Endothelial cell of umbilical vein (primary cell): ENCODE data around the gene SMARCD1. TPM values are rescaled to one million over a fixed set of nuclear protein-coding genes. Genes with fewer than 3 reads are reported as not detected.

Experiments
- BruUV-seq: library from RNA; stranded (reverse); fragments of 400-500 nt; replicated peaks from 2 replicates; lab custom pipeline; 2021; lab: Mats Ljungman, UMichigan
- CTCF ChIA-PET: fragments of 300-600, 350-600 bp; sonication (Branson Sonifier 250); formaldehyde crosslinking; loops from one replicate; lab custom pipeline; 2021; ENCODE audit warnings: antibody characterized with exemption, inconsistent platforms; lab: Charles Lee
- POLR2A ChIA-PET: fragments of 300-600, 350-600 bp; sonication (Branson Sonifier 250); formaldehyde crosslinking; loops from one replicate; lab custom pipeline; 2021; ENCODE audit warnings: antibody characterized with exemption, inconsistent platforms; lab: Charles Lee
- DNase-seq: peaks from one replicate; pipeline ENCODE4 v3.0.0-alpha.2; 2011; ENCODE audit warnings: low read depth, low spot score
- FAIRE-seq: peaks from 2 replicates; lab custom pipeline; 2011; peaks lifted over from hg19 to GRCh38; lab: Jason Lieb, UNC
- H2AFZ ChIP-seq: 2 replicates; pipeline ENCODE4 v1.6.0; 2012; ENCODE audit warnings: low read depth, low read length, control low read depth, inconsistent platforms
- H3K27ac ChIP-seq: 2 replicates; pipeline ENCODE4 v1.5.1; 2011; ENCODE audit warnings: low read depth, mild to moderate bottlenecking, control low read depth, low read length, moderate library complexity; ENCODE audit not compliant: insufficient read depth
- H3K27me3 ChIP-seq, 2 experiments: 2 replicates each; pipeline versions ENCODE4 v1.6.0 to v1.6.1; 2011; ENCODE audit warnings: low read length in 2 of 2, mixed read lengths in 1 of 2; ENCODE audit not compliant: control insufficient read depth in 2 of 2, insufficient read depth in 2 of 2
- H3K36me3 ChIP-seq, 2 experiments: 2 replicates in 1 of 2; 3 replicates in 1 of 2; pipeline ENCODE4 v1.5.1; 2011; ENCODE audit warnings: low read length in 2 of 2, mild to moderate bottlenecking in 1 of 2, moderate library complexity in 1 of 2; ENCODE audit not compliant: control insufficient read depth in 2 of 2, insufficient read depth in 2 of 2; ENCODE audit errors: extremely low read depth in 1 of 2
- H3K4me1 ChIP-seq: 3 replicates; pipeline ENCODE4 v1.5.1; 2011; ENCODE audit warnings: mild to moderate bottlenecking, low read length; ENCODE audit not compliant: control insufficient read depth, insufficient read depth; ENCODE audit errors: extremely low read depth
- H3K4me2 ChIP-seq: 2 replicates; pipeline ENCODE4 v1.6.1; 2011; ENCODE audit warnings: low read length, control low read depth, mixed read lengths; ENCODE audit not compliant: insufficient read depth
- H3K4me3 ChIP-seq, 3 experiments: fragments of 200-600 bp in 1 of 3; sonication (generic), shearing (Covaris generic) in 1 of 3; replicated peaks in 1 of 3; 2 replicates each; pipeline ENCODE4 v1.5.1; 2011 to 2016; ENCODE audit warnings: control low read depth in 3 of 3, low read length in 3 of 3, mild to moderate bottlenecking in 2 of 3, inconsistent platforms in 1 of 3, low read depth in 1 of 3, moderate library complexity in 1 of 3; ENCODE audit not compliant: insufficient read depth in 1 of 3
- H3K79me2 ChIP-seq: 2 replicates; pipeline ENCODE4 v1.6.0; 2012; ENCODE audit warnings: low read length, inconsistent platforms; ENCODE audit not compliant: control insufficient read depth, insufficient read depth
- H3K9ac ChIP-seq: replicated peaks from 2 replicates; pipeline ENCODE3; 2011; ENCODE audit warnings: low read length, control low read depth; ENCODE audit not compliant: insufficient read depth; ENCODE audit errors: extremely low read depth
- H3K9me1 ChIP-seq: replicated peaks from 3 replicates; pipeline ENCODE4 v1.6.0; 2011; ENCODE audit warnings: mild to moderate bottlenecking, low read length; ENCODE audit not compliant: control insufficient read depth, insufficient read depth; ENCODE audit errors: extremely low read depth
- H3K9me3 ChIP-seq: replicated peaks from 2 replicates; pipeline ENCODE4 v1.5.1; 2012; ENCODE audit warnings: low read length, inconsistent platforms; ENCODE audit not compliant: control insufficient read depth, insufficient read depth
- H4K20me1 ChIP-seq: replicated peaks from 2 replicates; pipeline ENCODE3; 2011; ENCODE audit warnings: mild to moderate bottlenecking, low read length; ENCODE audit not compliant: control insufficient read depth, insufficient read depth; ENCODE audit errors: extremely low read depth
- CTCF ChIP-seq, 2 donors: IDR thresholded peaks; 1 replicate in 1 of 2; 2 replicates in 1 of 2; pipeline ENCODE4 v1.5.1; 2011; ENCODE audit warnings: low read length in 2 of 2, mild to moderate bottlenecking in 2 of 2, moderate library complexity in 2 of 2, control low read depth in 1 of 2, inconsistent platforms in 1 of 2, low read depth in 1 of 2; ENCODE audit not compliant: insufficient read depth in 1 of 2; ENCODE audit errors: extremely low read depth in 1 of 2
- EZH2 ChIP-seq: IDR thresholded peaks from 2 replicates; pipeline ENCODE4 v1.6.1; 2012; ENCODE audit warnings: borderline replicate concordance, low read depth, mild to moderate bottlenecking, moderate library complexity, low read length, inconsistent platforms; ENCODE audit not compliant: severe bottlenecking
- FOS ChIP-seq: IDR thresholded peaks from 2 replicates; pipeline ENCODE4 v1.6.1; 2011; ENCODE audit warnings: mild to moderate bottlenecking, low read length, moderate library complexity, borderline replicate concordance; ENCODE audit not compliant: insufficient read depth
- GATA2 ChIP-seq: IDR thresholded peaks from 2 replicates; pipeline ENCODE4 v1.7.0; 2011; ENCODE audit warnings: low read depth, mild to moderate bottlenecking, moderate library complexity, mixed read lengths, low read length; ENCODE audit not compliant: insufficient read length, insufficient read depth
- JUN ChIP-seq: IDR thresholded peaks from 2 replicates; pipeline ENCODE4 v1.6.1; 2011; ENCODE audit warnings: borderline replicate concordance, low read depth; ENCODE audit not compliant: insufficient read length, insufficient read depth
- MYC ChIP-seq: IDR thresholded peaks from one replicate; pipeline ENCODE4 v1.6.1; 2011; ENCODE audit warnings: mild to moderate bottlenecking, low read depth, low read length
- POLR2A ChIP-seq: IDR thresholded peaks from 2 replicates; pipeline ENCODE4 v1.6.1; 2012; ENCODE audit warnings: low read depth, mild to moderate bottlenecking, control low read depth, low read length
- POLR2AphosphoS5 ChIP-seq: IDR thresholded peaks from 2 replicates; pipeline ENCODE4 v1.6.1; 2012; ENCODE audit warnings: low read depth, mild to moderate bottlenecking, control low read depth, low read length, moderate library complexity; ENCODE audit not compliant: insufficient read depth
- dilution Hi-C: fragments of 300-500 bp; cut with MboI; formaldehyde crosslinking; loops from one replicate; pipeline ENCODE4 v1.15.0; 2019; ENCODE audit warnings: low sequenced_read_pairs; ENCODE audit not compliant: extremely low pct_ligation_motif_present
- intact Hi-C: fragments of 100-400 bp; cut with micrococcal nuclease; formaldehyde crosslinking; loops from one replicate; pipeline ENCODE4 v1.10.0; 2022
- polyA plus RNA-seq, 4 experiments: library from polyadenylated mRNA; depleted of rRNA in 3 of 4; stranded (reverse) in 3 of 4; unstranded in 1 of 4; fragments of >200 nt; gene quantifications; 2 replicates each; pipeline versions ENCODE4 v1.2.1 to v1.2.3, GENCODE V29; 2011 to 2012; ENCODE audit warnings: missing spikeins in 1 of 4
- total RNA-seq: library from RNA; stranded (reverse); gene quantifications from 2 replicates; pipeline ENCODE4 v1.2.3, GENCODE V29; 2021
- TF ChIP-seq, protein P1 (sequence below): IDR thresholded peaks from 2 replicates; pipeline ENCODE4 v1.6.1; 2011; ENCODE audit not compliant: insufficient read depth, insufficient read length

The SMARCD1 gene
- total and polyA plus RNA-seq, 2 donors (not counting 3 experiments of a cell fraction or from before 2014, with no cell fraction given): 86.6 to 94.2 TPM

DNA sequence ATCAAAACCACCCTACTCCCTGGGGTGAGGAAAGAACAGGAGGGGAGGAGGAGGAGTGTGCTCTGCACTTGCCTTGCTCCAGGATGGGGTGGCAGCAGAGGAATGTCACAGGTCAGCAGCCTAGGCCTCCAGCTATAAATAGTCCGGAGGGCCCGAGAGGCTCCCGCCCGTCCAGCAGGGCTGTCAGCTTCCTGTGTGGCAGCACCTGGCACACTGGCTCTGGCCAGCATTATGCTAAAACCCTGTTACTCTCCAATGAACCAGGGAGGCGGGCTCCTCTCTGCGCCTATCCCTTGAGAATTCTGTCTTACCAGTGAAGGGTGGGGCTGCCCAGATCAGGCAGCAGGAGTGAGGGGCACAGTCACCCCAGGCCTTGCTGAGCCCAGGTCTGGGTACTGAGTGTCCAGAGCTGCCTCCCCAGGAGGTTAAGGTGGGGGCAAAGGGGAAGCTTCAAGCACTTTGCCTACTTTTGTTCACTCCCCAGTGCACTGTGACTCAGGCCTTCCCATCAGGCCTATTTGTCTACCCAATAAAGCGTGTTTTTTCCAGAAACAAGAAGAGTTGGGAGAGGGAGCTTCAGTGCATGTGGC is 25.7 kb downstream of the SMARCD1 start:
- no peak overlapping the region for H3K4me2 ChIP-seq
- no peak overlapping the region for H3K9ac ChIP-seq
- intact Hi-C loops: loop anchor here (1.0 kb wide), 2 partner anchors 36 to 64 kb away; no protein-coding TSS in a partner anchor
- FAIRE-seq (peak; percentile 59), DNase-seq (no peak)
- dilution Hi-C loops: no loop called here
- BruUV-seq: no TSS peak
- TF ChIP-seq GATA2 (no peak), FOS (no peak), POLR2AphosphoS5 (no peak), POLR2A (no peak), MYC (no peak), EZH2 (no peak), CTCF (IDR thresholded peaks at IDR 0.05; ENCODE audit: extremely low read depth in 1 of 2, insufficient read depth in 1 of 2, low read depth in 1 of 2, low read length in 2 of 2) (no peak), JUN (no peak)
- TF ChIP-seq, protein P1, sequence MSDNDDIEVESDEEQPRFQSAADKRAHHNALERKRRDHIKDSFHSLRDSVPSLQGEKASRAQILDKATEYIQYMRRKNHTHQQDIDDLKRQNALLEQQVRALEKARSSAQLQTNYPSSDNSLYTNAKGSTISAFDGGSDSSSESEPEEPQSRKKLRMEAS: no peak
- no peaks in the 10 kb centered on the region for H3K9me3 ChIP-seq
- peak overlapping the region; percentile 90 for H2AFZ ChIP-seq
- H3K27ac ChIP-seq: no peak overlapping the region
- ChIA-PET POLR2A (interaction anchor here (2.3 kb wide), 2 partner anchors 26 to 57 kb away, joined by 17 to 20 read pairs; partner anchors contain the start of genes CERS5 and SMARCD1), CTCF (interaction anchor here (0.7 to 4.5 kb wide), 27 partner anchors 10 to 653 kb away, joined by 3 to 89 read pairs (median 10); partner anchors contain the start of genes ATF1, CERS5, GPD1 and LIMA1)
- no peaks in the 10 kb centered on the region for H4K20me1 ChIP-seq
- no peaks in the 10 kb centered on the region for H3K27me3 ChIP-seq
- H3K9me1 ChIP-seq: no peaks in the 10 kb centered on the region
- H3K36me3 ChIP-seq: peaks cover 0 to 2% of the 10 kb centered on the region in 2 experiments
- peaks cover 7% of the 10 kb centered on the region for H3K79me2 ChIP-seq
- no peak overlapping the region for H3K4me3 ChIP-seq
- peaks cover 9% of the 10 kb centered on the region for H3K4me1 ChIP-seq
